ENCODE results near the gene ZNF44.

ZNF44 gene

DNA sequence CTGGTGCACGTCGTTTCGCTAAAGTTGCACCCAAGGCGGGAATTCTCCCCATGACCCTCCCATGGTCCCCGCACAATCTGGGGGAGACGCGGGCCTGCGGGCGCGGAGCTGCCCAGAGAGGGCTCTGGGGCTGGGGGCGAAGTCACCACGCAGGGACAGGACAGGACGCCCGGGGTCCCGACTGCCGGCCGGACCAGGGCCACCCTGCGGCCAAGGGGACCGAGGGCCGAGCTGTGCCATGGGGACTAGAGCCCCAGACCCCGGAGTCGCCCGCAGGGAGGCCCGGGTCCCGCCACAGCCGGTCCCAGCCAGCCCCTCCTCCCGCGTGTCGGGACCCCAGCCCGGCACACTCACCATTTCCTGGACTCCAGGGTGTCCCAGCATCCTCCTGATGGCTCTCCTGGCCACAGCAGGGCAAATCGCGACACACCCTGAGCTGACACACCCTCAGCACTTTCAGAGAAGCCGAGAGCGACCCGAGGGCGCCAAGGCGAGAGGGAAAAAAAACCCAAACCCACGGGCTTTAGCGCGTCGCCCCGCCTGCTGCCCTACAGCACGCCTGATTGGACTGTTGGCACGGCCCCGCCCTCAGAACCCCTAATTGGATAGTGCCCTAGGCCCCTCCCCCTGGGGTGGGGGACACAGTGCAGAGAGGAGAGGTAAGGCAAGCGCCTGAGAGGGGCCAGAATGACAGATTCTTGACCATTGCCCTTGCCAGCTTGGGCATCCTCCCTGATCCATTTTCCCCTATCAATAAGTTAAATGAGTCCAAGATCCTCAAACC is 28.6 kb downstream of the ZNF44 start:
- intact Hi-C loops (cut with DNase I) = no loop called here
- DNase-seq = no peak

GRCh38 chr19:12261554-12261953 is 33.1 kb downstream of the ZNF44 start:
- DNase-seq = no peak
- intact Hi-C loops (cut with DNase I) = no loop called here

GRCh38 chr19:12260861-12261260 is 33.8 kb downstream of the ZNF44 start:
- intact Hi-C loops (cut with DNase I) = no loop called here

DNA sequence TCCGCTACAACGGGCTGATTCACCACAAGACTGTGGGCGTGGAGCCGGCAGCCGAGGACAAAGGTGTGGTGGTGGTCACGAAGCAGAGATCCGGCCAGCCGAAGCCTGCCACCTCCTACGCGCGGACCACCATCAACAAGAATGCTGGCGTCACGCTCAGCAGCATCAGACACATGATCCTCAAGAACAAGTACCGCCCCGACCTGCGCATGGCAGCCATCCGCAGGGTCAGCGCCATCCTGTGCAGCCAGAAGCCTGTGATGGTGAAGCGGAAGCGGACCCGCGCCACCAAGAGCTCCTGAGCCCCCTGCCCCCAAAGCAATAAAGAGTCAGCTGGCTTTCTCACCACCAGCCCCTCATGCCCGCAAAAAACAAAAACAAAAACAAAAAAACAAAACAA is 34.4 kb downstream of the ZNF44 start:
- DNase-seq = no peak
- intact Hi-C loops (cut with DNase I) = no loop called here

More at GRCh38 chr19:12260861-12261260, 33.8 kb downstream of the ZNF44 start:
- DNase-seq = no peak

DNA sequence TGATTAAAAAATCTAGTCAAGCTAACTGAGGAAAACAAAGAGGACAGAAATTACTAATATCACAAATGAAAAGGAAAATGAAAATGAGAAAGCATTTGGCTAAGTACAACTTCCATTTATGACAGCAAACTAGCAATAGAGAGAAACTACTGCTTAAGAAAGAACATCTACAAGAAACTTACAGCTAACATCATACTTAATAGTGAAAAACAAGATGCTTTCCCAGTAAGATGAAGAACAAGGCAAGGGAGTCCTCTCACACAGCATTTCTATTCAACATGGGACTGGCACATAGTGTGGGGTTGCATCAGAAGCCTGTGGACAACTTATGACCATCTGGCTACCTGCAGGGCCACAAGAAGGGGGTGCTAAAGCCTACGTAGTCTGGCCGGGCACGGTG is 39.3 kb downstream of the ZNF44 start:
- DNase-seq = no peak
- intact Hi-C loops (cut with DNase I) = no loop called here

- DNase-seq = no peak
- intact Hi-C loops (cut with DNase I) = no loop called here
Observed at GRCh38 chr19:12247644-12248222, 47.0 kb downstream of the ZNF44 start.

DNA sequence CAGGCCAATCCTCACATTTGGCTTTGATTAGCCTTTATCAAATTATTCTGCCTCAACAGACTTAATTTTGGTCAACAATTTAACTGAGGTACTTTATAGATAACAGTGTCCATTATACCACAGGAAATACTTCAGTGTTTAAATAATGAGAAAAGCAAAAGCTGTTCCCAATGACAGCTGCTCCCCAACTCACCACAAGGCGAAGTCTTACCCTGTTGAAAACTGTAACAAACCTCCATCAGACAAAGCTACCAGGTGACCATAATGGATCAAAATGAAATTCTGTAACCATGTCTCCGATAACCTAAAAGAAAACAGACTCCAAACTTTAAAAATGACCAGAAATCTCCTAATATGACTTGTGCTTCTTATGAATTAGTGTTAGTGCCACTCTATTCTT is 50.3 kb downstream of the ZNF44 start:
- intact Hi-C loops (cut with DNase I) = no loop called here
- DNase-seq = no peak

DNA sequence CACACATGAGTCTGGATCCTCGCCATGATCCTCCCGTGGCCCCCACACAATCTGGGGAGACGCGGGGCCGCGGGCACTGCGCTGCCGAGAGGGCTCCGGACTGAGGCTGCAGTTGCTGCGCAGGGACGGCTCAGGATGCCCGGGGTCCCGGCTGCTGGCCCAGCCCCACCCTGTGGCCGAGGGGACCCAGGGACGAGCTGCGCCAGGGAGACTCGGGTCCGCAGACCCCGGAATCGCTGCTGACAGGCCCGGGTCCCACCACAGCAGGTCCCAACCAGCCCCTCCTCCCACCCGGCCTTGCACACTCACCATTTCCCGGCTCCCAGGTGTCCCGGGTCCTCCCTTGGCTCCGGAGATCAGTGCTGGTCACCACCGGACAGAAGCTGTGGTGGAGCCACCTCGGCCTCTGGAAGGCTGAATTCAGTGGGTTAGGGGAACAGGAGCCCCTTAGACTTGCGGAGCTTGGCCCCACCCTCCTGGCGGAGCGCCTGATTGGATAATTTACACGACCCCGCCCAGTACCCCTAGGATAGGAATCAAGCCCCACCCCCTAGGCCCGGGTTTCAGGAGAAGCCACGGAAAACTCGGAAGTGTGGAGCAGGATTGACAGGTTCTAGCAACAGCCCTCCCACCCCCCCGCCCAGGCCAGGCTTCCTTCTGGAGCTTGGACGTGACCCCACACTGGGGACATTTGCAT is 57.4 kb downstream of the ZNF44 start:
- intact Hi-C loops (cut with DNase I) = no loop called here
- DNase-seq = peak in 1 of 10 donors; percentile 71

GRCh38 chr19:12232961-12233360 is 61.7 kb downstream of the ZNF44 start:
- no peak for DNase-seq

DNA sequence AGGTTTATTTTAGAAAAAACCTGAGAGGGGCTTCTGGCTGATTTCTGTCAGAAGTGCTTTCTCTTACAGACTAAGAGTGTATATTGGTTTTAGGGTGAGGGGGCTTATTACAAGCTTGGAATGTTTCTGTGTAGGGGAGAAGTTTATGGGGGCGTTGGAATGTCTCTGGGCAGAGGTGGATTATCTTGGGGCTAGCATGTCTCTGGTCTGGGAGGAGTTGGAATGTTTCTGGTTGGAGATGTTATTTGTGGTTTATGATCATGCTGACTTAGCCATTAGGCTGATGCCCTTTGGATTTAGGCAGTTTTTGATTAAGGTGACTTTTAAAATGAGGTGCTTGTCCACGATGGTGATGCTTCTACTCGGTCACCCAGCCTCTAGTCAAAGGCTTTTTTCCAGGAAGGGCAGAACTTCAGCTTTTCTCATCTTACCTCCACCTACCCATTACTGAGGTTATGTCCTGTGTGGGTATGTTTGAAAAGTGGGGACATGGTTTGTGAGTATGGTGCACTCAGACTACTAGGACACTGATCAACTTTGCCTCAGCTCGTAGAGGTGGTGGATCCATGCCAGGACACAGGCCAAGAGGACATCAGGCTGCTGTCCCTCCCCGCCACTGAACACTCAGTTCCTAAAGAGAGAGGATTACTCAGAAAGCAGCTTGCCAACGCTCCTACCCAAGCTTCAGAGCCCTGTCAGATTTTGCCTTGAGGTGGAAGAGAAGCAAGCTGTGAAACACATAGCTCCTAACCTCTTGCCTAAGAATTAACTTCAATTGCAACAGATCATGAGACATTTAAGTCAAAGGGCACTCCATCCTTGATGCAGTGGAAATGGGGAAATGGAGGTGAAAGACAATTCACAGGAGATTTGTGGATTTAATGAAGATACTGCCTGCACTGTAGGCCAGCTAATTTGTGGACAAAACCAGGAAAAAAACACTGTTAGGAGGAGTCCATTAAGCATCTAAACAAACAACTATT is 63.6 kb downstream of the ZNF44 start:
- intact Hi-C loops (cut with DNase I) = no loop called here
- DNase-seq = no peak

More at GRCh38 chr19:12232961-12233360, 61.7 kb downstream of the ZNF44 start:
- intact Hi-C loops (cut with DNase I) = no loop called here

- intact Hi-C loops (cut with DNase I) = no loop called here
- no peak for DNase-seq
Observed at GRCh38 chr19:12229990-12230389, 64.7 kb downstream of the ZNF44 start.

DNA sequence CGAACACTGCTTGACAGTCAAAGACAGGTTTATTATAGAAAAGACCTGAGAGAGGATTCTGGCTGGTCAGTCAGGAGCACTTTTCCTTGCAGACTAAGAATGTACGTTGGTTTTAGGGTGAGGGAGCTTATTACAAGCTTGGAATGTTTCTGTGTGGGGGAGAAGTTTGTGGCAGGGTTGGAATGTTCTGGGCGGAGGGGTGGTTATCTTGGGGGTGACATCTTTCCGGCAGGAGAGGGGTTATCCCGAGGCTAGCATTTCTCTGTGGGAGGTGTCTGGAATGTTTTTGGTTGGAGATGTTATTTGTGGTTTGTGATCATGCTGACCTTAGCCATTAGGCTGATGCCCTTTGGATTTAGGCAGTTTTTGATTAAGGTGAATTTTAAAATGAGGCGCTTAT is 70.0 kb downstream of the ZNF44 start:
- intact Hi-C loops (cut with DNase I) = no loop called here
- no peak for DNase-seq

- intact Hi-C loops (cut with DNase I) = no loop called here
- no peak for DNase-seq
Observed at GRCh38 chr19:12222980-12223630, 71.6 kb downstream of the ZNF44 start.

All from posterior cingulate gyrus (tissue), 11 donors.